ACC112 (cell line): ENCODE results near the gene ALK.
"Not testable (repeated sequence)": the region's sequence is repeated elsewhere in the genome, so short reads cannot be mapped to it uniquely, and the experiment has no call there.

Experiments
- H2AFZ ChIP-seq: fragments of 200-600 bp; sonication (generic); one replicate; pipeline ENCODE4 v1.6.0; 2017; ENCODE audit warnings: antibody characterized with exemption, low read length; ENCODE audit not compliant: unreplicated experiment
- H3K27ac ChIP-seq: fragments of 200-600 bp; sonication (generic); 2 replicates; pipeline ENCODE4 v1.5.1; 2014; ENCODE audit warnings: low read depth, mild to moderate bottlenecking, antibody characterized with exemption, low read length, moderate library complexity
- H3K27me3 ChIP-seq: fragments of 200-600 bp; sonication (generic); 2 replicates; pipeline ENCODE4 v1.6.1; 2014; ENCODE audit warnings: mild to moderate bottlenecking, antibody characterized with exemption, low read length, moderate library complexity, mixed read lengths; ENCODE audit not compliant: insufficient read depth
- H3K36me3 ChIP-seq: fragments of 200-600 bp; sonication (generic); 2 replicates; pipeline ENCODE4 v1.6.1; 2016; ENCODE audit warnings: mild to moderate bottlenecking, antibody characterized with exemption, low read length, moderate library complexity, mixed read lengths; ENCODE audit not compliant: insufficient read depth
- H3K4me1 ChIP-seq: fragments of 200-600 bp; sonication (generic); one replicate; pipeline ENCODE4 v1.6.1; 2016; ENCODE audit warnings: low read length, mixed read lengths; ENCODE audit not compliant: insufficient read depth, unreplicated experiment, control insufficient read depth
- H3K4me3 ChIP-seq: fragments of 200-600 bp; sonication (generic); 2 replicates; pipeline ENCODE4 v1.5.1; 2014; ENCODE audit warnings: mild to moderate bottlenecking, low read depth, low read length
- H3K79me2 ChIP-seq: fragments of 200-600 bp; sonication (generic); one replicate; pipeline ENCODE4 v1.6.0; 2016; ENCODE audit warnings: low read length; ENCODE audit not compliant: control insufficient read depth, unreplicated experiment, insufficient read depth

Gene ALK

GRCh38 chr2:29844713-29845326, 76.6 kb downstream of the ALK start:
- Histone ChIP-seq H3K79me2 (no peaks in the 10 kb centered on the region), H3K4me3 (no peak overlapping the region), H3K27me3 (peaks cover 53% of the 10 kb centered on the region), H2AFZ (no peak overlapping the region), H3K4me1 (peaks cover 9% of the 10 kb centered on the region), H3K27ac (no peak overlapping the region), H3K36me3 (no peaks in the 10 kb centered on the region)

DNA sequence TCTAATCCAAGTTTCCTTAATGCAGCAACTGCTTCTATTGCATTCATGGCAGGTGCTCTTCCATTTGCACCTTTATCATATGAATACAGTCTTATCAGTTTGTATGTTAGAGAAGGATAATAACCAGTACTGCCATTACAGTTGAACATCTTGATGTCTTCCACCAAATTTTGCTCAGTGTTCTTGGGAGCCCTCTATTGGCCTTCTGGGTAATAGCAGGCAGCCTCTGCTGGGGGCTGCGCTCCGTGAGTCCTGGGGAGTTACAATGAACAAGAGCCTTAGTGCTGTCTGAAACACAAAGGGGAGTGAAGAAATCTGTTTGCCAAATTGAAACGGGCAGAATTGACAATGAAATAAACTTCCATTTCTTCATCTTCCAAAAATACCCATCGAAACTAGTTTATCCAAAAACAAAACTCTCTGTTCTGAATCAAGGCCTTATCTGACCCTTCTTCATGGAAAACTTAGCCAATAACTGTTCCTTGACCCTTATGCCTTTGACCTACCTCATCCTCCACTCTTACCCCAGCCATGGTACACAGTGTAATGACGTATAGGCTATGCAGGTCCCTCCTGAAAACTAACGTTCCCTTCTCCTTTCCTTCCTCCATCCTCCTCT, 79.9 kb downstream of the ALK start:
- Histone ChIP-seq H3K79me2 (no peaks in the 10 kb centered on the region), H3K36me3 (no peaks in the 10 kb centered on the region), H3K27me3 (peaks cover 38% of the 10 kb centered on the region), H3K4me1 (peaks cover 9% of the 10 kb centered on the region), H3K4me3 (no peak overlapping the region), H2AFZ (no peak overlapping the region), H3K27ac (no peak overlapping the region)

DNA sequence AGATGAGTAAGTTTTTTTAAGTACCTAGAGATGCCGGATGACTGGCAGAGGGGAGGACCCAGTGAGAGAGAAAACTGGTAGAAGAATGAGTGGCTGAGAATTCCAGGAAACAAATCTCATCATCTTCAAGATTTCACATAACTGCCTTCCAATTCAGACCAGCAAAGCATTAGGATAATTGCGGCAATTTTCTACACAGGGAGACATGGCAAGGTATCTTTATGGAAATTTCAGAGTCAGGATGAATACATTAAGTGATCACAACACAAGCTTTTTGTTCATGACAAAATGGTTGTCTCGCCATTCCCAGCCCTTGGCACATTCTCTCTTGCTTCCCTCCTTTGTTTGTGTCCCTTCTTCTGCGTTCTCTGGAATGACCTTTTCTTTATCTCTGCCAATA, 82.1 kb downstream of the ALK start:
- Histone ChIP-seq H3K4me1 (no peaks in the 10 kb centered on the region), H3K79me2 (no peaks in the 10 kb centered on the region), H3K27ac (no peak overlapping the region), H2AFZ (no peak overlapping the region), H3K36me3 (no peaks in the 10 kb centered on the region), H3K4me3 (no peak overlapping the region), H3K27me3 (peaks cover 38% of the 10 kb centered on the region)

DNA sequence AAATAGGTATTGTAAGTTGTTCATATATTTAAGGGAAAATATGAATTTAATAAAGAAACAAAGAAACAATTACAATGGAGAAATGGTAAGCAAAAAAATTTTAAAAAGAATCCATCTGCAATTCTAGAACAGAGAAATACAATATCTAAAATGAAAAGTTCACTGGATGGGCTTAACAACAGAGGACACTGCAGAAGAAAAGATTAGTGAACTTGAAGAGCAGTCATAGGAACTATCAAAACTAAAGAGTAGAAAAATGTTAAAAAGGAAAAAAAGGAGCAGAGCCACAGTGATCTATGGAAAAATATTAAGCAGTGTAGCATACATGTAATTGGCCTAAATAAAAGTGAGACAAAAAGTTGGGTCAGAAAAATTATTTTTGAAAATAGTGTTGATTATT, 83.5 kb downstream of the ALK start:
- Histone ChIP-seq H3K27me3 (peaks cover 33% of the 10 kb centered on the region), H3K4me3 (no peak overlapping the region), H3K4me1 (no peaks in the 10 kb centered on the region), H2AFZ (no peak overlapping the region), H3K36me3 (no peaks in the 10 kb centered on the region), H3K27ac (no peak overlapping the region), H3K79me2 (no peaks in the 10 kb centered on the region)

DNA sequence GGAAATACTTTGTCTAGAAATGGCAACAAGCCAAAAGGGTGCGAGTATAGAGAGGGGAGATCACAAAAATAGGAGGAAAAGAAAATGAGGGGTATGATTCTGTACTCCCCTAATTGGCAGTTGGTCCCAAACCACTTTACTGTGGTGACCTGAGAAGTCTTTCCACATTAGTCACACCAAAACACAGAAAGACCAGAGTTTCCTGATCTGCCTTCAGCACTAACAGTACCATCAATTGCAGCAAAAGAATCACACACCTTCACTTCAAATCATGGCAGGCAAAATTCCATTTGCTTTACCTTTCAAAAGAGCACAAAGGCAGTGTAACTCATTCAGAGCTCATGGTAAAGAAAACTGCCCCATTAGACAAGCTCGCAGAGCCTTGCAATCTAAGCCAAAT, 86.8 kb downstream of the ALK start:
- Histone ChIP-seq H3K4me3 (no peak overlapping the region), H3K79me2 (no peaks in the 10 kb centered on the region), H2AFZ (no peak overlapping the region), H3K27me3 (peaks cover 11% of the 10 kb centered on the region), H3K27ac (no peak overlapping the region), H3K36me3 (no peaks in the 10 kb centered on the region), H3K4me1 (no peaks in the 10 kb centered on the region)

- no peaks in the 10 kb centered on the region for H3K79me2 ChIP-seq
- H3K4me3 ChIP-seq, result no peak overlapping the region
- H3K36me3 ChIP-seq, result no peaks in the 10 kb centered on the region
- H3K27ac ChIP-seq, result no peak overlapping the region
- no peak overlapping the region for H2AFZ ChIP-seq
- H3K4me1 ChIP-seq, result no peaks in the 10 kb centered on the region
- peaks cover 10% of the 10 kb centered on the region for H3K27me3 ChIP-seq
Observed at GRCh38 chr2:29834036-29834540, 87.3 kb downstream of the ALK start.

DNA sequence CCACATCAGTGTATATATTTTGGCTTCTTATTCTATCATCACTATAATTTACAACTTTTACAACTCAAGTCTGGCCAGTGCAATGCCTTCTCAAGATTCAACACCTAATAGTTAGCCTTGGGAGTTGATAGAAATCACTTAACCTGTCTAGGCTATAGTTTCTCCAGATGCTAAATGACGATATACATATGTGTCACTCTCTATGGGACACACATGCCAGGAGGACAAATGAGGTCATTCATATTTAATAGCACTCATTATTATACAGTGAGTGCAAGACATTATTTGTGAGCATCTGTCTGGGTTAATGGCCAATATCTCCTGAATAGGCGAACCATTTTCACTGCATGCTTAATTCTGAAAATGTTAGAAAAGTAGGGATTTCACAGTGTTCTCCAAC, 89.8 kb downstream of the ALK start:
- Histone ChIP-seq H3K79me2 (no peaks in the 10 kb centered on the region), H3K4me3 (no peak overlapping the region), H2AFZ (no peak overlapping the region), H3K27me3 (peaks cover 19% of the 10 kb centered on the region; the same call in 1 of the 2 replicates), H3K36me3 (no peaks in the 10 kb centered on the region), H3K4me1 (no peaks in the 10 kb centered on the region), H3K27ac (no peak overlapping the region)

DNA sequence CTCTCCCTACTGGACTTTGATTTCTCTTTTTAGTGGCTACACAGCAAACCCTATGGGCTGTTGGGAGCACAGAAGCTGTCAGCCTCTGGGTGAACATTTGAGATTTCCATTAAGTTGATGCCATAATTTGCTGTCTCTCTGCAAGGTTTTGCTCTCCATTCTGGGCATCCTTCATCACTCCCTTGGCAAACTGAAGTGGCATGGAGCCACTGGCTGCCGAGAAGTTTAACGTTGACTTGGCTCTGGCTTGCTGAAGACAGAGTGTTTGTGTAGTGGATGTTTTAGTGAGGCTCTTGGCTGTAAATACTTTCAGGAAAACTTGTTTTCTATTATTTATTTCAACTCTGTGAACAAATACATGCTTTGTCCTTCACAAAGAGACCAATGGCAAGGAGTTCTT, 91.5 kb downstream of the ALK start:
- no peaks in the 10 kb centered on the region for H3K36me3 ChIP-seq
- H2AFZ ChIP-seq, result no peak overlapping the region
- no peak overlapping the region for H3K4me3 ChIP-seq
- H3K79me2 ChIP-seq, result no peaks in the 10 kb centered on the region
- H3K27me3 ChIP-seq, result peaks cover 20% of the 10 kb centered on the region; the same call in 1 of the 2 replicates
- no peaks in the 10 kb centered on the region for H3K4me1 ChIP-seq
- no peak overlapping the region for H3K27ac ChIP-seq

- H2AFZ ChIP-seq, H3K4me1 ChIP-seq, H3K79me2 ChIP-seq, H3K27ac ChIP-seq, H3K36me3 ChIP-seq, H3K4me3 ChIP-seq: not testable (repeated sequence)
- peaks cover 18% of the 10 kb centered on the region for H3K27me3 ChIP-seq
Observed at GRCh38 chr2:29824145-29824544, 97.2 kb downstream of the ALK start.

DNA sequence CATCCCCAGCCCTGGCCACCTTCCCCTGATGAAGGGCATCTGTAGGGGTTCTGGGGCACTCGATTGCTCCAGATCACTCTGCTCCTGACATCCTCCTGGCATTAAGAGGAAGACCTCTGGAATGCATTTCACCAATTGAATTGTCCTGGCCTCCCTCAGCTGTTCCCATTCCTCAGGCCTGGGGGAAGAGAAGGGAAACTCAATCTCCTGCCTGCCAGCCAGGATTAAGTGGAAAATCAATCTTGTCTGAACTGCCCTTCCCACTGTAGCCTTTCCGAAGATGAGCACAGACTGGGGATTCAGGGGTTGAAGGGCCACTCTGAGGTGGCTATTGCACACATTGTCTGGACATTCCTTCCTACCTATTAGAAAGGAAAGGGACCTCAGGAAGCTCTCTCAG, 99.8 kb downstream of the ALK start:
- no peaks in the 10 kb centered on the region for H3K36me3 ChIP-seq
- no peak overlapping the region for H3K27ac ChIP-seq
- H3K4me3 ChIP-seq, result no peak overlapping the region
- no peaks in the 10 kb centered on the region for H3K4me1 ChIP-seq
- H2AFZ ChIP-seq, result no peak overlapping the region
- peaks cover 25% of the 10 kb centered on the region for H3K27me3 ChIP-seq
- no peaks in the 10 kb centered on the region for H3K79me2 ChIP-seq

GRCh38 chr2:29819570-29819969, 101.8 kb downstream of the ALK start:
- H3K4me1 ChIP-seq, result no peaks in the 10 kb centered on the region
- H3K27me3 ChIP-seq, result peaks cover 43% of the 10 kb centered on the region
- H2AFZ ChIP-seq, result no peak overlapping the region
- H3K79me2 ChIP-seq, result no peaks in the 10 kb centered on the region
- H3K27ac ChIP-seq, result no peak overlapping the region
- no peaks in the 10 kb centered on the region for H3K36me3 ChIP-seq
- H3K4me3 ChIP-seq, result no peak overlapping the region
